Motor neuron (in vitro differentiated cells): Measurements from ENCODE around the gene PRSS8. TPM values are rescaled to one million over a fixed set of nuclear protein-coding genes. Genes with fewer than 3 reads are reported as not detected.
A peak's percentile ranks its signal among the peaks of the same experiment; 100 is the strongest.
"Not testable (repeated sequence)": the region's sequence is repeated elsewhere in the genome, so short reads cannot be mapped to it uniquely, and the experiment has no call there.

Experiments
- ATAC-seq, 8 experiments: fragments of 200-7000 bp; cut with Tn5 transposase; replicated peaks in 6 of 8; 2 replicates each; pipeline ENCODE4 v1.8.0; 2021; ENCODE audit warnings: mild to moderate bottlenecking in 8 of 8, moderate library complexity in 8 of 8
- H3K27ac ChIP-seq, 2 donors: fragments of 250-450 bp; sonication (Bioruptor Pico); 2 replicates each; pipeline ENCODE4 v1.9.0; 2021; ENCODE audit warnings: antibody characterized with exemption in 2 of 2, mild to moderate bottlenecking in 2 of 2, moderate library complexity in 1 of 2
- H3K4me1 ChIP-seq, 2 donors: fragments of 250-450 bp; sonication (Bioruptor Pico); replicated peaks in 1 of 2; 2 replicates each; pipeline ENCODE4 v1.6.1; 2021; ENCODE audit warnings: antibody characterized with exemption in 2 of 2, mild to moderate bottlenecking in 2 of 2, moderate library complexity in 1 of 2
- H3K4me3 ChIP-seq, 5 donors: fragments of 250-450 bp; sonication (Bioruptor Pico); 2 replicates each; pipeline ENCODE4 v1.9.0; 2021; ENCODE audit warnings: antibody characterized with exemption in 5 of 5, mild to moderate bottlenecking in 5 of 5, moderate library complexity in 4 of 5
- WGBS, 10 experiments: fragments of 450-650 bp; shearing (Covaris generic); methylation state at CpG; one replicate each; pipeline ENCODE4 v1.0.0; 2022; 5-methylcytosine and 5-hydroxymethylcytosine counted together
- in situ Hi-C, 9 experiments: fragments of 400-800 bp; cut with MboI; loops; one replicate each; pipeline ENCODE4 v1.15.0; 2021; ENCODE audit warnings: low sequenced_read_pairs in 9 of 9, low pct_unique_long_range_greater_than_20kb in 2 of 9; ENCODE audit not compliant: unreplicated experiment in 9 of 9
- total RNA-seq, 8 experiments: library from RNA; unstranded; fragments of 300-600 nt; gene quantifications; 2 replicates each; pipeline versions ENCODE4 v1.2.3 to v1.2.4, GENCODE V29; 2022

Gene PRSS8
- total RNA-seq, 8 experiments from 2014 or later = 0.21 to 1.1 (median 0.55) TPM; not detected in 1

GRCh38 chr16:31105677-31106213 is 29.8 kb downstream of the PRSS8 start:
- WGBS, 10 experiments = 0 to 80% (median 11%) methylated on average over 1 to 24 of the region's 33 CpGs; no CpG with 5 or more reads in 5 of the 10 experiments
- Histone ChIP-seq H3K27ac (no peak overlapping the region), H3K4me3 (no peak overlapping the region), H3K4me1 (peaks cover 6 to 10% of the 10 kb centered on the region in 2 donors)
- in situ Hi-C loops = no loop called here
- ATAC-seq = peak in 3 of 8 experiments; percentile 44 to 69 (median 57)

GRCh38 chr16:31100876-31101641 is 34.5 kb downstream of the PRSS8 start:
- H3K27ac ChIP-seq, H3K4me1 ChIP-seq, H3K4me3 ChIP-seq, in situ Hi-C loops, ATAC-seq: not testable (repeated sequence)
- 40 to 100% (median 60%) methylated on average over 1 to 7 of the region's 13 CpGs; no CpG with 5 or more reads in 4 of the 10 experiments for WGBS, 10 experiments

GRCh38 chr16:31099860-31100638 is 35.5 kb downstream of the PRSS8 start:
- in situ Hi-C loops = no loop called here
- WGBS, 10 experiments = 0 to 83% (median 45%) methylated on average over 1 to 4 of the region's 4 CpGs
- H3K4me1 ChIP-seq = no peaks in the 10 kb centered on the region
- H3K4me3 ChIP-seq = no peak overlapping the region
- no peak overlapping the region for H3K27ac ChIP-seq
- ATAC-seq = no peak

- in situ Hi-C loops = no loop called here
- H3K27ac ChIP-seq = peak within 1 kb of the TSS; percentile 77 to 81
- H3K4me1 ChIP-seq = peaks cover 5% of the 10 kb centered on the region in 2 donors
- WGBS, 10 experiments = 0% methylated on average over 3 to 29 of the region's 69 CpGs; no CpG with 5 or more reads in 5 of the 10 experiments
- ATAC-seq = peak; percentile 88 to 97 (median 92)
- H3K4me3 ChIP-seq = peak within 1 kb of the TSS; percentile 60 to 70 (median 65)
Observed at GRCh38 chr16:31094424-31095120, 41.0 kb downstream of the PRSS8 start, which contains the start of gene VKORC1. TSS of gene VKORC1 (minus strand) at chr16:31094797. CDS start at chr16:31094729, 68 bp downstream.

GRCh38 chr16:31094088-31094423 is 41.5 kb downstream of the PRSS8 start:
- Histone ChIP-seq H3K27ac (peak overlapping the region; percentile 77 to 81), H3K4me3 (peak overlapping the region; percentile 60 to 70 (median 65)), H3K4me1 (peaks cover 5% of the 10 kb centered on the region in 2 donors)
- WGBS, 10 experiments = 0% methylated on average over 1 to 14 of the region's 20 CpGs; no CpG with 5 or more reads in 3 of the 10 experiments
- in situ Hi-C loops = no loop called here
- peak; percentile 5 to 30 (median 16) for ATAC-seq

DNA sequence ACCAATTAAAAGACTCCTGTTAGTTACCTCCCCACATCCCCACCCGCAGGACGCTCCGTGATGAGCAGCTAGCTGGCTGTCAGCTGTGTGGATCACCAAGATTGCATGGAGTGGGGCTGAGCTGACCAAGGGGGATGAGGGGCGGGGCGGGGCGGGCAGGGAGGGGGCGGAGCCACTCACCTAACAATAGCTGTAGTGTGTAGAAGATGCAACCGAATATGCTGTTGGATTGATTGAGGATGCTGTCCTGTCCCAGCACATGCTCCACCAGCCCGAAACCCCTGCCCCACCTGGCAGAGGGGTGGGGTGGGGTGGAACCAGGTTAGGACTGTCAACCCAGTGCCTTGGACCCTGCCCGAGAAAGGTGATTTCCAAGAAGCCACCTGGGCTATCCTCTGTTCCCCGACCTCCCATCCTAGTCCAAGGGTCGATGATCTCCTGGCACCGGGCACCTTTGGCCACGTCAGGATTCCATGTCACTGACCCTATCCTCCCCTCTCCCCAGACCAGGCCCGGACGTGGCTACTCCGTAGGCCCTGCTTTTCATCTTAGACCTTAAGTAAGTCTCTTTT is 42.3 kb downstream of the PRSS8 start:
- 0 to 40% (median 10%) methylated on average over 1 to 9 of the region's 17 CpGs; no CpG with 5 or more reads in 3 of the 10 experiments for WGBS, 10 experiments
- H3K27ac ChIP-seq = peak overlapping the region; percentile 27 to 81
- ATAC-seq = peak in 6 of 8 experiments; percentile 3 to 60 (median 54)
- in situ Hi-C loops = no loop called here
- H3K4me1 ChIP-seq = peaks cover 5% of the 10 kb centered on the region in 2 donors
- peak overlapping the region; percentile 60 to 70 (median 65) for H3K4me3 ChIP-seq

- Histone ChIP-seq H3K27ac (no peak overlapping the region), H3K4me1 (peaks cover 5% of the 10 kb centered on the region in 2 donors), H3K4me3 (peak overlapping the region in 1 of 5 donors; percentile 70)
- WGBS, 10 experiments = 11 to 85% (median 72%) methylated on average over 1 to 4 of the region's 5 CpGs; no CpG with 5 or more reads in 6 of the 10 experiments
- peak in 1 of 8 experiments; percentile 17 for ATAC-seq
- in situ Hi-C loops = no loop called here
Observed at GRCh38 chr16:31092330-31092729, 43.2 kb downstream of the PRSS8 start.

DNA sequence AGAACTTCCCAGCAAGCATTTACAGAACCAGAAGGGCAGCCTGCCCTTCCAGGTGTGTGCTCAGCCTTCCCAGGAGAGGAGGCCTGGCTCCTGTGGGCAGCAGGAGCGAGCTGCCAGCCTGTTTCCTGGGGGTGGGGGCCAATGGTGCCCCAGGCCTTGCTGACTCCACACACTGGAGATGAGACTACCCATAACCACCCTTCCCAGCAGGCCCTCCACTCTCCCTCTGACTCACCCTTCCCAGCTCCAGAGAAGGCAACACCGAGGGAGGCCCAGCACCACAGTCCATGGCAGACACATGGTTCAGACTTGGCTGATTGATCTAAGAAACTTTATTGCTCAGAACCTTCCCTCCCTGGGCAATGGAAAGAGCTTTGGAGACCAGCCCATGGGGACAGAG is 45.0 kb downstream of the PRSS8 start:
- WGBS, 10 experiments = 17 to 100% (median 80%) methylated on average over 1 of the region's 2 CpGs; no CpG with 5 or more reads in 6 of the 10 experiments
- Histone ChIP-seq H3K4me1 (peaks cover 5% of the 10 kb centered on the region in 2 donors), H3K27ac (no peak overlapping the region), H3K4me3 (no peak overlapping the region)
- peak in 1 of 8 experiments; percentile 3 for ATAC-seq
- in situ Hi-C loops = no loop called here

DNA sequence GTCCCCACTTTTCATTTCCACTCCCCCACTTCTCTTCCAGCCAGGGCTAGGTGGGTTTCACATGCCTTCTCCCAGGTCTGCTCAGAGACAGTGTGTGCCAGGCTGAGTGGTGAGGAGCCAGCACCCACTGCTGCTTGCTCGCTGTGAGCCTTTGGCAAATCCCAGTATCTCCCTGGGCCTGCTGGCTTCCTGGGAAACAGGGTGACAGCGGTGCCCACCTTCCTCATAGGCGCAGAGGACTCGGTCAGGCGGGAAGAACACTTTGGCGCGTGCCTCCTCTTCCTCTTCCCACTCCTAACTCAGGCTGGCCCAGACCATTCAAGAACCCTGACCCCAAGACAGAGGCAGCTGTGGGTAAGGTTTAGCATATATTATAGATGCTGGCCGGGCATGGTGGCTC is 46.3 kb downstream of the PRSS8 start:
- 95% methylated on average over 7 of the region's 8 CpGs; no CpG with 5 or more reads in 9 of the 10 experiments for WGBS, 10 experiments
- Histone ChIP-seq H3K4me3 (no peak overlapping the region), H3K27ac (no peak overlapping the region), H3K4me1 (peaks cover 5% of the 10 kb centered on the region in 2 donors)
- in situ Hi-C loops = no loop called here
- no peak for ATAC-seq

DNA sequence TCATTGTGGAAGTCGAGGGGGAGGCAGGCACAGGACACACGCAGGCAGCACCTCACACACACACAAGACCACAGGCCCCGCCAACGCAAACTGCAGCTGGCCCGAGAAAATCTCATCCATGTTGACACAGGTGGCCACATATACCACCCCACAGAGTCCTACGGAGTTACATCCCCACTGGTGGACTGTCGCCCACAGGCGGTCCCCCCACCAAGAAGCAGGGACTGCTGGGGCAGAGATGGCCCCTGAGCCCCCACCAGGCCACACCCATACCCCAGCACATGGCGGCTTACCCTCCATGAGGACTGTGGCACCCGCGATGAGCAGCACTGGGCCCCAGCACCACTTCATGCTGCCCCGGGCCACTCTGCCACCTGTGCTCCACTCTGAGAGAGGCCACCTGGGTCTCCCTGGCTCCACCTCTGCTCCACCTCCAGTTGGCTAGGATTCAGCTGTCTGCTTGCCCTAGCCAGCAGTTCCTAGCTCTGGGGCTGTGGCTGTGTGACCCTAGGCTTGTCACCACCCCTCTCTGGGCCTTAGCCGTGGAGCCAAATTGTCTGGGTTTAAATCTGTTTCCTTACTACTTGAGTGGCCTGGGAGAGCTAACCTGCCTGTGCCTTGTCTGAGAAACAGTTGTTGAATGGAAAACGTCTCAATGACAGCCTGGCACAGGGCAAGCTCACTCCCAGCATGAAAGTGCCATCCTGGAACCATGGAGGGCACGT is 46.9 kb downstream of the PRSS8 start, which contains the start of gene PRSS53:
TSS of gene PRSS53 (minus strand) at position 485 of the 725 bp plus-strand sequence. CDS start at position 351, 134 bp downstream.
- Histone ChIP-seq H3K27ac (no peak within 1 kb of the TSS), H3K4me3 (no peak within 1 kb of the TSS), H3K4me1 (peaks cover 5% of the 10 kb centered on the region in 2 donors)
- ATAC-seq = no peak
- 50 to 100% (median 85%) methylated on average over 1 to 3 of the region's 15 CpGs; no CpG with 5 or more reads in 4 of the 10 experiments for WGBS, 10 experiments
- in situ Hi-C loops = no loop called here

DNA sequence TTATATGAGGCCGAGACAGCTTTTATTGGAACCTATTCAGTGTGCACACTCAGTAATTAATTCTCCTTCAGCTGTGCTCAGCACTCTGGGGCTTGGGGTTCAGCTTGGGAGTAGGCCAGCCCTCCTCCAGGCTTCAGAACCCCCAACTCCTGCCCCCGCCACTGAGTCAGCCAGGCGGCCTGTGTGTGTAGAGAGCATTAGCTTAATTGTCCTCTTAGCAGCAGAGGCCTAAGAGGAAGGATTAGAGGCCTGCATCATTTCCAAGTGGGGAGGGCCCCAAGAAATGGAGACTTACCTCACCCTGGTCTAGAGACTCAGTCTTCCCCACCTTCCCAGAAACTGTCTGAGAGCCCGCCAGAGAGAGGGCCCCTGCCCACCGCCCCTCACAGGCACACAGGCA is 47.6 kb downstream of the PRSS8 start:
- WGBS, 10 experiments = no CpG with 5 or more reads among the region's 5 CpGs
- H3K4me3 ChIP-seq = no peak overlapping the region
- in situ Hi-C loops = no loop called here
- peaks cover 5% of the 10 kb centered on the region in 2 donors for H3K4me1 ChIP-seq
- ATAC-seq = peak in 2 of 8 experiments; percentile 26
- no peak overlapping the region for H3K27ac ChIP-seq
